ENCODE data around the gene MYCBPAP.

Gene MYCBPAP

DNA sequence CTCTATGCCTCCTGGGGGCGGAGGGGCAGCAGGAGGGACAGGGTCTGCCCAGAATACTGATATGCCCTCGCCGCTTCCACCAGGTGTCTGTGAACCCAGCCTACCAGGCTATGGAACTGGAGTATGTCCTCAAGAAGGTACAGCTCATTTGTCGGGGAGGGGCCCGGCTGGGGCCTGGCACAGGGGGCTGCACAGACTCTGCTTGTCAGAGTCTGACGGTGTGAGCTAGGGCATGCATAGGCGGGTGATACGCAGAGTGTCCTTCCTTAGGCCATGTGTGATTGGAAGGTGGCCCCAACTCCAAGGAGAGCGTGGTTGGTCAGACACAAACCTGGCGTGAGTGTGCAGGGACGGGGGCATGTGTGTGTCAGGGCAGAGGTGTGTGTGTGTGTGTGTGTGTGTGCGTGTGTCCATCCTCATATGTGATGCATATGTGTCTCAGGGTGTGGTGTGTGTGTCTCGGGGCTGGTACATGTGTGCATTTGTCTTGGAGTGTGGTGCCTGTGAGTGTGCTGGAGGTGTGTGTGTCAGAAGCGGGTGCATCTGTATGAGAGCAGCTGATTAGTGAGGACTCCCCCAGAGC is 46.6 kb upstream of the MYCBPAP start:
- TF ChIP-seq, protein P1, sequence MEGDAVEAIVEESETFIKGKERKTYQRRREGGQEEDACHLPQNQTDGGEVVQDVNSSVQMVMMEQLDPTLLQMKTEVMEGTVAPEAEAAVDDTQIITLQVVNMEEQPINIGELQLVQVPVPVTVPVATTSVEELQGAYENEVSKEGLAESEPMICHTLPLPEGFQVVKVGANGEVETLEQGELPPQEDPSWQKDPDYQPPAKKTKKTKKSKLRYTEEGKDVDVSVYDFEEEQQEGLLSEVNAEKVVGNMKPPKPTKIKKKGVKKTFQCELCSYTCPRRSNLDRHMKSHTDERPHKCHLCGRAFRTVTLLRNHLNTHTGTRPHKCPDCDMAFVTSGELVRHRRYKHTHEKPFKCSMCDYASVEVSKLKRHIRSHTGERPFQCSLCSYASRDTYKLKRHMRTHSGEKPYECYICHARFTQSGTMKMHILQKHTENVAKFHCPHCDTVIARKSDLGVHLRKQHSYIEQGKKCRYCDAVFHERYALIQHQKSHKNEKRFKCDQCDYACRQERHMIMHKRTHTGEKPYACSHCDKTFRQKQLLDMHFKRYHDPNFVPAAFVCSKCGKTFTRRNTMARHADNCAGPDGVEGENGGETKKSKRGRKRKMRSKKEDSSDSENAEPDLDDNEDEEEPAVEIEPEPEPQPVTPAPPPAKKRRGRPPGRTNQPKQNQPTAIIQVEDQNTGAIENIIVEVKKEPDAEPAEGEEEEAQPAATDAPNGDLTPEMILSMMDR (IDR thresholded peaks at IDR 0.05; ENCODE audit: insufficient read depth, low read length, poor library complexity, severe bottlenecking) = no peak
- no peaks in the 10 kb centered on the region for H3K27me3 ChIP-seq (replicated peaks; ENCODE audit: control insufficient read depth, insufficient read depth, low read length)
- no peak for DNase-seq (ENCODE audit: extremely low read depth, insufficient read length)
- no peak overlapping the region for H3K4me3 ChIP-seq (replicated peaks; ENCODE audit: low read depth, low read length)
- no peaks in the 10 kb centered on the region for H3K36me3 ChIP-seq (ENCODE audit: control insufficient read depth, insufficient read depth, low read length)

DNA sequence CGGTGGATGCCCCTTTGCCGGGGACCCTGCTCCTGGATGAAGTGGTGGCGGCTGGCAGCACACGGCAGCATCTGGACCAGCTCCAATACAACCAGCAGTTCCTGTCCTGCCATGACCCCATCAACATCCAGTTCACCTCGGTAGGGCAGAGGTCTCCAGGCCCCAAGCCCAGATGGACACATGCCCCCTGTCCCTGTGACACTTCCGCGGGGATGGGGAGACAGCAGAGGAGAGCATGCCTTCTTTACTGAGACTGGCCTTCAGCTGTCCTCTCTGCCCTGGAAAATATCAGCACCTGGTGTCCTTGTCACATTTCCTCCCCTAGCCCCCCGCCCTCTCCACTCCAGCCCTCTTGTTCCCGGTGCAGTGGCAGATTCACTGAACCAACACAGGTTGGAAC is 45.8 kb upstream of the MYCBPAP start:
- TF ChIP-seq, protein P1 (IDR thresholded peaks at IDR 0.05; ENCODE audit: insufficient read depth, low read length, poor library complexity, severe bottlenecking) = no peak
- no peak overlapping the region for H3K4me3 ChIP-seq (replicated peaks; ENCODE audit: low read depth, low read length)
- no peak for DNase-seq (ENCODE audit: extremely low read depth, insufficient read length)
- no peaks in the 10 kb centered on the region for H3K36me3 ChIP-seq (ENCODE audit: control insufficient read depth, insufficient read depth, low read length)
- no peaks in the 10 kb centered on the region for H3K27me3 ChIP-seq (replicated peaks; ENCODE audit: control insufficient read depth, insufficient read depth, low read length)

DNA sequence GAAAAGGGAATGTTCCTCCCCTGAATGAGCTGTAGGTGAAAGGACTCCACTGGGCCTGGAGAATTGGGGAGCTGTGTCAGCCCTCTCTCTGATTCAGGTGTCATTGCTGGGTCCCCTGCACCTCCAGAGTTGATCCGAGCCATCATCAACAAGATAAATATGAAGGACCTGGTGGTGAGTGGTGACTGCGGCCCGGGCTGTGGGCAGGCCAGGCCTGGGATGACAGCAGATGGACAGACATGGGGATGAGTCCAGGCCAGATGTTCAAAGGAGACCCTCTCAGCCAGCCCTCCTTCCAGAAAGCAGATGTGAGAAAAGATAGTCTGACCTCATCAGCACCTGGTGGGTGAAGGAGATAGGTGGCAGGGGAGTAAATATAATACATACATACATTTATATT is 44.1 kb upstream of the MYCBPAP start:
- H3K4me3 ChIP-seq (replicated peaks; ENCODE audit: low read depth, low read length) = no peak overlapping the region
- DNase-seq (ENCODE audit: extremely low read depth, insufficient read length) = no peak
- H3K27me3 ChIP-seq (replicated peaks; ENCODE audit: control insufficient read depth, insufficient read depth, low read length) = no peaks in the 10 kb centered on the region
- TF ChIP-seq, protein P1 (IDR thresholded peaks at IDR 0.05; ENCODE audit: insufficient read depth, low read length, poor library complexity, severe bottlenecking) = no peak
- H3K36me3 ChIP-seq (ENCODE audit: control insufficient read depth, insufficient read depth, low read length) = no peaks in the 10 kb centered on the region

DNA sequence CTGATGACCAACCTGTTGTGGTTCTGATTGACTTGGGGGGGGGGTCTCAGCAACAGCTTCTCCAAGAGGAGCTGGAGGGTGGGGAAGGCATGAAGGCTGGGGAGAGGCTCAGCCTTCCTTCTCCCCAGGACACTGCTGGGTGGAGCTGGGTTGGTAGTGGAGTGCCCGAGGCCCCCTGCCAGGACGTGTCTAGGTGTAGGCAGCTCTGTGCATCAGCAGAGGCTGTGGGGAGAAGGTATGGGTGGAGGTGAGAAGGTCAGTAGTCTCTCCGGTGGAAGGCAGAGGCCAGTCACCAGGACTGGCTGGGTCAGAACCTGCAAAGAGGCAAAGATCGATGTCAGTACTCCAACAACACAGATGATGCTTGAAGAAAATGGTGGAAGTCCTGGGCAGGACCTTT is 43.5 kb upstream of the MYCBPAP start:
- TF ChIP-seq, protein P1 (IDR thresholded peaks at IDR 0.05; ENCODE audit: insufficient read depth, low read length, poor library complexity, severe bottlenecking) = no peak
- DNase-seq (ENCODE audit: extremely low read depth, insufficient read length) = no peak
- Histone ChIP-seq H3K4me3 (replicated peaks; ENCODE audit: low read depth, low read length) (no peak overlapping the region), H3K36me3 (ENCODE audit: control insufficient read depth, insufficient read depth, low read length) (no peaks in the 10 kb centered on the region), H3K27me3 (replicated peaks; ENCODE audit: control insufficient read depth, insufficient read depth, low read length) (no peaks in the 10 kb centered on the region)

DNA sequence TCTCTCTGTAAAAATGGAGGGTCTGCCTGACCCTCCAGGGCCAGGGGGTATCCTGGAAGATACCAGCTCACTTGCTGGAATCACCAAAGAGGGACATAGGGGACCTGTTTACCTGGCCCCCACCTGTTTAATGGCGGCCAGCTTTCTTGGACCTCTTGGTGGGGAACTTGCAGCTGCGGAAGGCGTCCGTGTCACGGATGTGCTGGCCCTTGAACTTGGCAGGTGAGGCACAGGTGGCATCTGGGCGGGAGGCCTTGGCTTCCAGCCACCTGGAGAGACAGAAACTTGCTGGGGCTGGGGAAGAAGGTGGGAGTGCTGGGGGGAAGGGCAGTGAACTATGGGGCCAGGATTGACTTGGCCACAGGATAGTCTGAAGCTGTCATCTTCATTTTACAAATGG is 43.1 kb upstream of the MYCBPAP start:
- Histone ChIP-seq H3K27me3 (replicated peaks; ENCODE audit: control insufficient read depth, insufficient read depth, low read length) (no peaks in the 10 kb centered on the region), H3K4me3 (replicated peaks; ENCODE audit: low read depth, low read length) (no peak overlapping the region), H3K36me3 (ENCODE audit: control insufficient read depth, insufficient read depth, low read length) (no peaks in the 10 kb centered on the region)
- DNase-seq (ENCODE audit: extremely low read depth, insufficient read length) = no peak
- TF ChIP-seq, protein P1 (IDR thresholded peaks at IDR 0.05; ENCODE audit: insufficient read depth, low read length, poor library complexity, severe bottlenecking) = no peak

DNA sequence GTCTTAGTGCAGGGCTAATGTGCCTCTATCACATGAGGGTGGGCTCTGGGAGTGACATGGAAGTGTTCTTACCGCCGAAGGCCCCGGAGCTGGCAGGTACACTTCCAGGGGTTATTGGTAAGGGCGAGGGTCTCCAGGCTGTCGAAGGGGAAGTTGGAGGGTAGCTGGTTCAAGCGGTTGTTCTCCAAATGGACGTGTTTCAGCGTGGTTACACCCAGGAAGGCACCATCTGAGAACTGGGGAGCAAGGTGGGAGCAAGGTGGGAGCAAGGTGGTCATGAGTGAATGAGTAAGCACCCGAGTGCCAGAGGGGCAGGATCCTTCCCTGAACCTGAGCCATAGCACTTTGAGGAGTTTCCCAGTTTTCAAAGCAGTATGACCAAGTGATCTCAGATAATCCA is 42.6 kb upstream of the MYCBPAP start:
- H3K4me3 ChIP-seq (replicated peaks; ENCODE audit: low read depth, low read length) = no peak overlapping the region
- H3K27me3 ChIP-seq (replicated peaks; ENCODE audit: control insufficient read depth, insufficient read depth, low read length) = no peaks in the 10 kb centered on the region
- TF ChIP-seq, protein P1 (IDR thresholded peaks at IDR 0.05; ENCODE audit: insufficient read depth, low read length, poor library complexity, severe bottlenecking) = no peak
- DNase-seq (ENCODE audit: extremely low read depth, insufficient read length) = no peak
- no peaks in the 10 kb centered on the region for H3K36me3 ChIP-seq (ENCODE audit: control insufficient read depth, insufficient read depth, low read length)

Measured in GM06990 (cell line).